Kidney capillary endothelial cell (primary cell): ENCODE results near the gene CYB5RL.
"Not testable (repeated sequence)": the region's sequence is repeated elsewhere in the genome, so short reads cannot be mapped to it uniquely, and the experiment has no call there.

Source experiments
- DNase-seq: peaks from one replicate; pipeline ENCODE4 v3.0.0-alpha.2; 2018; ENCODE audit warnings: low spot score

Gene CYB5RL

GRCh38 chr1:54199765-54200518 lies at the start of gene CYB5RL, which contains the start of gene MRPL37:
Gene CYB5RL (minus strand): TSS chr1:54200030. CDS start chr1:54195616, 4,414 bp downstream.
Gene MRPL37 (plus strand): TSS chr1:54200167. CDS start chr1:54200244, 77 bp downstream.
- peak; percentile 90 for DNase-seq

GRCh38 chr1:54248966-54249365 lies 49.1 kb upstream of the CYB5RL start:
- DNase-seq, result no peak

GRCh38 chr1:54247863-54248515 lies 48.2 kb upstream of the CYB5RL start:
- no peak for DNase-seq

GRCh38 chr1:54246116-54246721 lies 46.4 kb upstream of the CYB5RL start:
- no peak for DNase-seq

GRCh38 chr1:54245501-54245900 lies 45.7 kb upstream of the CYB5RL start:
- peak; percentile 56 for DNase-seq

GRCh38 chr1:54244655-54245054 lies 44.8 kb upstream of the CYB5RL start:
- no peak for DNase-seq

GRCh38 chr1:54243022-54243421 lies 43.2 kb upstream of the CYB5RL start:
- DNase-seq, result no peak

GRCh38 chr1:54241364-54241763 lies 41.5 kb upstream of the CYB5RL start:
- no peak for DNase-seq

GRCh38 chr1:54240741-54241335 lies 41.0 kb upstream of the CYB5RL start:
- DNase-seq, result no peak

- DNase-seq, result no peak
Measured at GRCh38 chr1:54239631-54240031, 39.8 kb upstream of the CYB5RL start.

GRCh38 chr1:54239035-54239383 lies 39.2 kb upstream of the CYB5RL start:
- no peak for DNase-seq

GRCh38 chr1:54238353-54239034 lies 38.7 kb upstream of the CYB5RL start:
- no peak for DNase-seq

- DNase-seq, result no peak
Measured at GRCh38 chr1:54237586-54237985, 37.8 kb upstream of the CYB5RL start.

- DNase-seq, result no peak
Measured at GRCh38 chr1:54234284-54234683, 34.5 kb upstream of the CYB5RL start.

GRCh38 chr1:54233196-54233595 lies 33.4 kb upstream of the CYB5RL start:
- DNase-seq, result not testable (repeated sequence)

- no peak for DNase-seq
Measured at GRCh38 chr1:54230507-54231339, 30.9 kb upstream of the CYB5RL start.

GRCh38 chr1:54229281-54229891 lies 29.6 kb upstream of the CYB5RL start:
- DNase-seq, result no peak

- DNase-seq, result no peak
Measured at GRCh38 chr1:54228638-54229079, 28.8 kb upstream of the CYB5RL start.

GRCh38 chr1:54227891-54228310 lies 28.1 kb upstream of the CYB5RL start:
- no peak for DNase-seq

- no peak for DNase-seq
Measured at GRCh38 chr1:54227091-54227602, 27.3 kb upstream of the CYB5RL start.
